PC-9 (cell line): ENCODE data around the gene METTL27. TPM values are rescaled to one million over a fixed set of nuclear protein-coding genes. Genes with fewer than 3 reads are reported as not detected.

Source experiments
- BruUV-seq: library from RNA; stranded (reverse); fragments of 400-500 nt; replicated peaks from 2 replicates; lab custom pipeline; 2021; lab: Mats Ljungman, UMichigan
- CTCF ChIA-PET: fragments of 300-600 bp; sonication (Branson Sonifier 250); formaldehyde crosslinking; loops from one replicate; lab custom pipeline; 2022; ENCODE audit warnings: antibody characterized with exemption; lab: Charles Lee
- POLR2A ChIA-PET: fragments of 300-600 bp; sonication (Branson Sonifier 250); formaldehyde crosslinking; loops from one replicate; lab custom pipeline; 2022; ENCODE audit warnings: antibody characterized with exemption; ENCODE audit not compliant: unreplicated experiment; lab: Charles Lee
- DNase-seq, 2 experiments: peaks; one replicate each; pipeline versions ENCODE4 v3.0.0 to v3.0.0-alpha.2; 2015 to 2022; ENCODE audit warnings: mixed read lengths in 1 of 2
- H2AFZ ChIP-seq: fragments of 200-600 bp; sonication (generic); 2 replicates; pipeline ENCODE4 v1.8.1; 2017; ENCODE audit warnings: antibody characterized with exemption
- H3F3A ChIP-seq: fragments of 200-600 bp; sonication (generic); 2 replicates; pipeline ENCODE4 v1.8.1; 2017; ENCODE audit warnings: antibody characterized with exemption, mild to moderate bottlenecking, low read depth; ENCODE audit not compliant: insufficient read depth
- H3K27ac ChIP-seq: fragments of 200-600 bp; sonication (generic); 2 replicates; pipeline ENCODE4 v1.6.1; 2016; ENCODE audit warnings: mixed run types
- H3K27me3 ChIP-seq: fragments of 200-600 bp; sonication (generic); 2 replicates; pipeline ENCODE4 v1.6.1; 2016; ENCODE audit warnings: low read depth, mixed run types; ENCODE audit not compliant: insufficient read depth
- H3K36me3 ChIP-seq: fragments of 200-600 bp; sonication (generic); 2 replicates; pipeline ENCODE4 v1.6.1; 2016; ENCODE audit warnings: low read depth, mixed run types
- H3K4me1 ChIP-seq: fragments of 200-600 bp; sonication (generic); replicated peaks from 2 replicates; pipeline ENCODE4 v1.6.1; 2016; ENCODE audit warnings: mixed run types; ENCODE audit not compliant: insufficient read depth
- H3K4me2 ChIP-seq: fragments of 200-600 bp; sonication (generic); 2 replicates; pipeline ENCODE4 v1.6.1; 2017; ENCODE audit warnings: mixed run types
- H3K4me3 ChIP-seq: fragments of 200-600 bp; sonication (generic); 2 replicates; pipeline ENCODE4 v1.6.1; 2016; ENCODE audit warnings: mixed run types
- H3K79me2 ChIP-seq: fragments of 200-600 bp; sonication (generic); 2 replicates; pipeline ENCODE4 v1.6.1; 2017; ENCODE audit warnings: low read depth, mixed run types
- H3K9me2 ChIP-seq: fragments of 200-600 bp; sonication (generic); 2 replicates; pipeline ENCODE4 v1.8.1; 2017; ENCODE audit warnings: mild to moderate bottlenecking; ENCODE audit not compliant: insufficient read depth
- H3K9me3 ChIP-seq: fragments of 200-600 bp; sonication (generic); 2 replicates; pipeline ENCODE4 v1.8.1; 2016; ENCODE audit warnings: low read depth; ENCODE audit not compliant: insufficient read depth
- H4K20me1 ChIP-seq: fragments of 200-600 bp; sonication (generic); 2 replicates; pipeline ENCODE4 v1.8.1; 2017; ENCODE audit not compliant: insufficient read depth
- CTCF ChIP-seq: fragments of 200-600 bp; sonication (generic); conservative IDR thresholded peaks from 2 replicates; pipeline ENCODE4 v1.6.1; 2017; ENCODE audit warnings: mixed run types, antibody characterized with exemption, mild to moderate bottlenecking, moderate library complexity
- EZH2 ChIP-seq: fragments of 200-600 bp; sonication (generic); IDR thresholded peaks from 2 replicates; pipeline ENCODE4 v1.8.0; 2017; ENCODE audit warnings: antibody characterized with exemption, low read depth
- intact Hi-C: fragments of 100-400 bp; cut with micrococcal nuclease; formaldehyde crosslinking; loops from one replicate; pipeline ENCODE4 v1.10.0; 2022; ENCODE audit not compliant: unreplicated experiment
- total RNA-seq: library from RNA; stranded (reverse); gene quantifications from 2 replicates; pipeline ENCODE4 v1.2.3, GENCODE V29; 2021

The METTL27 gene
- total RNA-seq, 1 experiment from 2014 or later = 23.2 TPM

GRCh38 chr7:73844131-73844547 lies 1.8 kb upstream of the METTL27 start:
- Histone ChIP-seq H3K27me3 (no peaks in the 10 kb centered on the region), H3K36me3 (no peaks in the 10 kb centered on the region), H3K4me2 (no peak overlapping the region), H3K9me2 (no peaks in the 10 kb centered on the region), H3F3A (peaks cover 27% of the 10 kb centered on the region), H3K79me2 (no peaks in the 10 kb centered on the region), H3K9me3 (no peaks in the 10 kb centered on the region), H4K20me1 (no peaks in the 10 kb centered on the region), H2AFZ (no peak overlapping the region), H3K4me3 (no peak overlapping the region), H3K27ac (peak overlapping the region; percentile 79; the same call in 1 of the 2 replicates), H3K4me1 (peaks cover 34% of the 10 kb centered on the region)
- intact Hi-C loops = no loop called here
- no peak for DNase-seq
- TF ChIP-seq CTCF (no peak), EZH2 (no peak)
- CTCF ChIA-PET = no interaction called here
- BruUV-seq = no TSS peak
- POLR2A ChIA-PET = no interaction called here

- H3K4me1 ChIP-seq = peaks cover 20% of the 10 kb centered on the region
- intact Hi-C loops = no loop called here
- POLR2A ChIA-PET = interaction anchor here (0.6 to 1.8 kb wide), 4 partner anchors 9 to 107 kb away, joined by 3 to 63 read pairs (median 24); partner anchors contain the start of gene ABHD11
- H3K9me2 ChIP-seq = no peaks in the 10 kb centered on the region
- CTCF ChIA-PET = interaction anchor here (0.6 to 1.8 kb wide), 4 partner anchors 8 to 20 kb away, joined by 3 to 11 read pairs (median 4); no protein-coding TSS in a partner anchor
- H3K9me3 ChIP-seq = no peaks in the 10 kb centered on the region
- H3K4me3 ChIP-seq = peak overlapping the region; percentile 84
- no peaks in the 10 kb centered on the region for H4K20me1 ChIP-seq
- H3K36me3 ChIP-seq = no peaks in the 10 kb centered on the region
- TF ChIP-seq CTCF (no peak), EZH2 (no peak)
- H3F3A ChIP-seq = peaks cover 33% of the 10 kb centered on the region
- peak overlapping the region; percentile 59 for H3K27ac ChIP-seq
- H2AFZ ChIP-seq = no peak overlapping the region
- peak overlapping the region; percentile 87 for H3K4me2 ChIP-seq
- H3K79me2 ChIP-seq = no peaks in the 10 kb centered on the region
- no peaks in the 10 kb centered on the region for H3K27me3 ChIP-seq
- no TSS peak for BruUV-seq
- peak in 1 of 2 experiments; percentile 82 for DNase-seq
Observed at GRCh38 chr7:73841689-73842066, 638 bp downstream of the METTL27 start.

DNA sequence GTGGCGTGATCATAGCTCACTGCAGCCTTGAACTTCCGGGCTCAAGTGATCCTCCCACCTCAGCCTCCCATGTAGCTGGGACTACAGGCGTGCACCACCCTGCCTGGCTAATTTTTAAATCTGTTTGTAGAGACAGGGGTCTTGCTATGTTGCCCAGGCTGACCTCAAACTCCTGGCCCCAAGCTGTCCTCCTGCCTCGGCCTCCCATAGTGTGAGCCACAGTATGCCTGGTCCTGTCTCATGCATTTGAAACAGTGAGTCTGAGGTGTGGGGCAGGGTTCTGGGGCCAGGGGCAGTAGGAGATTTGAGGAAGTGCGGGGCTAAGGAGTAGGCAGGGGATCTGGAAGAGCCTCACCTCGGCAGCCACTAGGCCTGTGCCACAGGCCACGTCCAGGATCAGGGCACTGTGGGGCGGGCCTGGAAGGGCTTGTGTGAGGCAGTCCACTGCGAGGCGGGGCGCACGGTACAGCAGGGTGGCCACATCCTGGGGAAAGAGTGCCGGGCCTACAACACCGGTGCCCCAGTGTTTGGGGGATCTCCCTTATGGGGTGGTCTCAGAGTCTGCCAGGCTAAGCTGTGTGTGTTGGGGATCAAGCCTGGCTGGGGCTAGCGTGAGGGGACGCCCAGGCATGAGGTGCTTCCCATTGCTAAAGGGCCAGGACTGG lies 1.5 kb downstream of the METTL27 start:
- no peaks in the 10 kb centered on the region for H3K27me3 ChIP-seq
- H3K4me3 ChIP-seq = no peak overlapping the region
- H3K9me2 ChIP-seq = no peaks in the 10 kb centered on the region
- no peaks in the 10 kb centered on the region for H3K9me3 ChIP-seq
- no TSS peak for BruUV-seq
- peaks cover 33% of the 10 kb centered on the region for H3F3A ChIP-seq
- peak overlapping the region; percentile 87; the same call in 1 of the 2 replicates for H3K4me2 ChIP-seq
- CTCF ChIA-PET = interaction anchor here (1.4 kb wide), 1 partner anchor 8 kb away, joined by 4 read pairs; no protein-coding TSS in a partner anchor
- no peaks in the 10 kb centered on the region for H3K36me3 ChIP-seq
- DNase-seq = no peak
- POLR2A ChIA-PET = interaction anchor here (0.6 to 1.8 kb wide), 2 partner anchors 10 to 106 kb away, joined by 3 to 29 read pairs; no protein-coding TSS in a partner anchor
- no peaks in the 10 kb centered on the region for H3K79me2 ChIP-seq
- H3K27ac ChIP-seq = no peak overlapping the region
- peaks cover 19% of the 10 kb centered on the region for H3K4me1 ChIP-seq
- intact Hi-C loops = no loop called here
- no peak overlapping the region for H2AFZ ChIP-seq
- no peaks in the 10 kb centered on the region for H4K20me1 ChIP-seq
- TF ChIP-seq EZH2 = no peak
- TF ChIP-seq CTCF = no peak
